Psoas muscle (tissue), 8 donors: ENCODE data around the gene ZSWIM5. TPM values are rescaled to one million over a fixed set of nuclear protein-coding genes. Genes with fewer than 3 reads are reported as not detected.

ENCODE experiments used
- ATAC-seq, 4 donors: fragments of 200-7000 bp; cut with Tn5 transposase; one replicate each; pipeline ENCODE4 v1.9.1; 2020; ENCODE audit warnings: moderate library complexity in 3 of 4, mild to moderate bottlenecking in 2 of 4
- DNase-seq, 2 donors: peaks; one replicate each; pipeline ENCODE4 v3.0.0-alpha.2; 2020
- H3K27ac ChIP-seq: fragments of 200-600 bp; one replicate; pipeline ENCODE4 v1.8.0; 2022
- H3K27me3 ChIP-seq, 3 donors: fragments of 200-600 bp in 1 of 3; one replicate each; pipeline versions ENCODE4 v1.6.1 to v1.8.0; 2013 to 2022; ENCODE audit warnings: low read length in 2 of 3, mild to moderate bottlenecking in 2 of 3, moderate library complexity in 1 of 3; ENCODE audit not compliant: insufficient read depth in 3 of 3
- H3K36me3 ChIP-seq, 2 donors: fragments of 200-600 bp in 1 of 2; one replicate each; pipeline versions ENCODE4 v1.6.1 to v1.8.0; 2013 to 2022; ENCODE audit warnings: low read depth in 1 of 2, mild to moderate bottlenecking in 1 of 2, moderate library complexity in 1 of 2; ENCODE audit not compliant: insufficient read depth in 1 of 2
- H3K4me1 ChIP-seq: fragments of 200-600 bp; one replicate; pipeline ENCODE4 v1.8.0; 2022
- H3K4me3 ChIP-seq: fragments of 200-600 bp; one replicate; pipeline ENCODE4 v1.8.0; 2022; ENCODE audit warnings: mild to moderate bottlenecking
- H3K9me3 ChIP-seq: fragments of 200-600 bp; one replicate; pipeline ENCODE4 v1.8.0; 2022
- CTCF ChIP-seq: fragments of 200-600 bp; IDR thresholded peaks from one replicate; pipeline ENCODE4 v1.8.0; 2022; ENCODE audit warnings: antibody characterized with exemption
- WGBS, 3 donors: extraction: QIAGEN DNeasy Blood & Tissue Kit; methylation state at CpG; one replicate each; pipeline versions ENCODE4 v1.1.6 to v1.1.7; 2013; 5-methylcytosine and 5-hydroxymethylcytosine counted together
- intact Hi-C, 2 donors: fragments of 100-400 bp; cut with DNase I; formaldehyde crosslinking; loops; one replicate each; pipeline versions ENCODE4 v1.11.0 to v1.14.2; 2022
- polyA plus RNA-seq, 3 donors: library from polyadenylated mRNA; stranded (reverse); fragments of 200-250 nt; gene quantifications; one replicate each; pipeline ENCODE4 v1.2.3, GENCODE V29; 2013
- total RNA-seq, 4 donors: library from RNA; stranded (reverse); fragmentation: NEBNext Ultra II Directional in 2 of 4; extraction: Animal tissue kit (Norgen Biotek cat#: 25700) in 2 of 4; gene quantifications; one replicate each; pipeline versions ENCODE4 v1.2.1 to v1.2.4, GENCODE V29; 2021 to 2023
- donor health status: healthy with polysubstance abuse.
- donor health status: DM: no; HTN: no; CAD: no; lungs with moderate emphysema.
- donor health status: Bipolar disorder and iron deficiency.
- donor health status: healthy.
- donor health status: DM: yes; HTN: yes; CAD: no.
- donor health status: DM: no; HTN: no; CAD: no.
- donor health status: DM: no; HTN: no; CAD: no.
- donor health status: DM: yes; HTN: yes; CAD: no.

The ZSWIM5 gene
- total and polyA plus RNA-seq, 7 donors: 0.03 to 0.98 (median 0.50) TPM

- H3K27ac ChIP-seq: no peak overlapping the region
- no peak for DNase-seq
- no peaks in the 10 kb centered on the region for H3K9me3 ChIP-seq
- no peaks in the 10 kb centered on the region for H3K36me3 ChIP-seq
- H3K4me3 ChIP-seq: no peak overlapping the region
- TF ChIP-seq CTCF: no peak
- H3K27me3 ChIP-seq: no peaks in the 10 kb centered on the region
- no peak for ATAC-seq
- H3K4me1 ChIP-seq: no peaks in the 10 kb centered on the region
- intact Hi-C loops: no loop called here
These were observed 38.3 kb upstream of the ZSWIM5 start for GRCh38 chr1:45244660-45245059.

- intact Hi-C loops: no loop called here
- 76 to 87% (median 81%) methylated on average over 3 of the region's 3 CpGs for WGBS, 3 donors
These were observed 37.3 kb upstream of the ZSWIM5 start for GRCh38 chr1:45243476-45244343.

DNA sequence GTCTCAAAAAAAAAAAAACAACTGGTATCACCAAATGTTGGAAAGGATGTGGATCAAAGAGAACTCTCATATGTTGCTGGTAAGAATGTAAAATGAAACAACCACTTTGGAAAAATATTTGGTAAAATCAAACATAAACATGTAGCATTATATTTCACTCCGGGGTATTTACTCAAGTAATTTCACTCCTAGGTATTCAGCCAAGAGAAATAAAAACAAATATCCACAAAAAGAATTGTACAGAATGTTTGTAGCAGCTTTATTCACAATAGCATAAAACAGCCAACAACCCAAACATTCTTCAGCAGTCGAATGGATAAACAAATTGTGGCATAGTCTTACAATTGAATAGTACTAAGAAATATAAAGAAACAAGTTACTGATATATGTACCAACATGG lies 32.4 kb upstream of the ZSWIM5 start:
- no peak for DNase-seq
- H3K9me3 ChIP-seq: no peaks in the 10 kb centered on the region
- intact Hi-C loops: no loop called here
- WGBS, 3 donors: 62 to 67% (median 66%) methylated on average over 2 of the region's 2 CpGs
- no peak for ATAC-seq
- no peak for TF ChIP-seq CTCF
- H3K4me1 ChIP-seq: no peaks in the 10 kb centered on the region
- H3K27ac ChIP-seq: no peak overlapping the region
- H3K36me3 ChIP-seq: no peaks in the 10 kb centered on the region
- no peaks in the 10 kb centered on the region for H3K27me3 ChIP-seq
- H3K4me3 ChIP-seq: no peak overlapping the region

More at GRCh38 chr1:45243476-45244343, 37.3 kb upstream of the ZSWIM5 start:
- H3K27me3 ChIP-seq: no peaks in the 10 kb centered on the region
- TF ChIP-seq CTCF: no peak
- no peak overlapping the region for H3K4me3 ChIP-seq
- H3K27ac ChIP-seq: no peak overlapping the region
- no peaks in the 10 kb centered on the region for H3K36me3 ChIP-seq
- H3K4me1 ChIP-seq: no peaks in the 10 kb centered on the region
- no peaks in the 10 kb centered on the region for H3K9me3 ChIP-seq
- DNase-seq (no peak), ATAC-seq (no peak)

- Histone ChIP-seq H3K27me3 (no peaks in the 10 kb centered on the region), H3K4me3 (no peak overlapping the region), H3K27ac (no peak overlapping the region), H3K9me3 (no peaks in the 10 kb centered on the region), H3K36me3 (no peaks in the 10 kb centered on the region), H3K4me1 (no peaks in the 10 kb centered on the region)
- no peak for TF ChIP-seq CTCF
- ATAC-seq: no peak
- intact Hi-C loops: no loop called here
- no peak for DNase-seq
- WGBS, 3 donors: 67 to 83% (median 71%) methylated on average over 1 of the region's 1 CpG
These were observed 29.7 kb upstream of the ZSWIM5 start for GRCh38 chr1:45236136-45236535.

GRCh38 chr1:45230537-45230936 lies 24.1 kb upstream of the ZSWIM5 start:
- ATAC-seq: no peak
- no peak for TF ChIP-seq CTCF
- no peaks in the 10 kb centered on the region for H3K27me3 ChIP-seq
- H3K36me3 ChIP-seq: no peaks in the 10 kb centered on the region
- 47 to 70% (median 65%) methylated on average over 1 of the region's 1 CpG for WGBS, 3 donors
- H3K4me3 ChIP-seq: no peak overlapping the region
- H3K27ac ChIP-seq: no peak overlapping the region
- no peak for DNase-seq
- H3K4me1 ChIP-seq: no peaks in the 10 kb centered on the region
- no peaks in the 10 kb centered on the region for H3K9me3 ChIP-seq
- intact Hi-C loops: no loop called here
